Stimulated activated naive CD4-positive, alpha-beta T cell (primary cell): ENCODE results near the gene WFDC1.

Source experiments
- DNase-seq, 6 experiments: peaks; one replicate each; lab custom pipeline; 2025; lab: John Stamatoyannopoulos, UW

WFDC1 gene, protein sequence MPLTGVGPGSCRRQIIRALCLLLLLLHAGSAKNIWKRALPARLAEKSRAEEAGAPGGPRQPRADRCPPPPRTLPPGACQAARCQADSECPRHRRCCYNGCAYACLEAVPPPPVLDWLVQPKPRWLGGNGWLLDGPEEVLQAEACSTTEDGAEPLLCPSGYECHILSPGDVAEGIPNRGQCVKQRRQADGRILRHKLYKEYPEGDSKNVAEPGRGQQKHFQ

GRCh38 chr16:84294531-84295142 is at the start of gene WFDC1:
TSS of gene WFDC1 (plus strand) at chr16:84294878. CDS start at chr16:84294972, 94 bp downstream.
- peak in 1 of 6 experiments; percentile 3 for DNase-seq

DNA sequence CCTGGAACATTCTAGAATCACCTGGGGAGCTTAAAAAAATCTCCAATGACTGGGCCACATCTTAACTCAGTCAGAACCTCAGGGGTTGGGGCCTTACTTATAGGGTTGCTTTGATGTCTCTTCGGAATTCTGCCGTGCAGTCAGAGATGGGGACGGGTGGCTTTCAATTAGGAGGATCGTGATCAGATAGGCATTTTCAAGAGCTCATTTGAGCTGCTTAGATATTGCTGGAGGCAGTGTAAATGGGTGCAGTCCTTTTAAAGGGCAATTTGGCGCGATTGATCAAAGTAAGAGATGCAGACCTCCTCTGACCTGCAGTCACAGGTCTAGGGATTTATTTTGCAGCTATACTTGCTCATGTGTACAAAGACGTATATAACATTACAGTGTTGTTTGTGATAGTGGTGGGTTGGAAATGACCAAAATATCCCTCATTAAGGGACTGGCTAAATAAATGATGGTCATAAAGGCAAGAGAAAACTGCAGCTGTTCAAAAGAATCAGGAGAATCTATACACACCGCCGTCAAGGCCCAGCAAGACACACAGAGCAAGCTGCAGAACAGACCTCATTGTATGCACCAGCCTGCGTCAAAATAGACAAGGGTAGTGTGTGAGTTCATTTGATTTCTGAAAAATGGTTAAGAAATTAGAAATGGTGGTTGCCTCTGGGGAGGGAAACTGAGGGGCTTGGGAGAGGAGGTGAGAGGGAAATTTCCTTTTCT is 48.6 kb upstream of the WFDC1 start:
- DNase-seq: no peak

DNA sequence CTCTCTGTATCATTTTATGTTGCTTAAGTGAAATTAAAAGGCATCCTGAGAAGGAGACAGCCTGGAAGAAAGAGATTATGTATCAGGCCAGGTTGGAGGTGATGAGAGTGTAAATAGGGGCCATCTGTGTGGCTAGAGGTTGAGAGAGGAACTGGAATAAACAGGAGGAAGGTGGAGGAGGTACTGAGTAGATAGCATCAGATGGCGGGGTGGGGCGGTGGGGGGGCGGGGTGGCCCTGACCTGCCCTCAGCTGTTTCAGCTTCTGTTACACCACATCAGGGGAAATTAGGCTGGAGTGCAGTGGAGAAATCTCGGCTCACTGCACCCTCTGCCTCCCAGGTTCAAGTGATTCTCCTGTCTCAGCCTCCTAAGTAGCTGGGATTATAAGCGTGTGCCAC is 48.0 kb upstream of the WFDC1 start:
- no peak for DNase-seq

- no peak for DNase-seq
Measured at GRCh38 chr16:84247331-84247730, 47.3 kb upstream of the WFDC1 start.

- DNase-seq: no peak
Measured at GRCh38 chr16:84247844-84248243, 46.8 kb upstream of the WFDC1 start.

DNA sequence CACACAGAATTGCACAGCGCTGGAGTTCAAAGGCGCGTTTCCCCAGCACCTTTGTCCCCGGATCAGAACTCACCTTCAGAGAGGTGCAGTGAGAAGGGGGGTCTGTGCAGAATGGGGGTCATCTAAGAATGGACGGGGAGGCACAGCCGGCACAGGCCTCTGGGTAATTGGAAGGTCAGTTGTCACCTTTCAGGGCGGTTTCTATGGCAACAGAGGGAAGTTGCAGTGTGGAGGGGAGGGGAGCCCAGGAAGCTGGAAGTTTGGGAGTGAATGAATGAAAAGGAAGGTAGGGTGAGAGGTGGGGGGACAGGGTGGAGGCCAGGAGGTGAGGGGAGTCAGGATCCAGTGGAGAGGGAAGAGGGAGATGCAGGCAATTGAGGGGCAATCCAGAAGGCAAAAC is 42.5 kb upstream of the WFDC1 start:
- no peak for DNase-seq

DNA sequence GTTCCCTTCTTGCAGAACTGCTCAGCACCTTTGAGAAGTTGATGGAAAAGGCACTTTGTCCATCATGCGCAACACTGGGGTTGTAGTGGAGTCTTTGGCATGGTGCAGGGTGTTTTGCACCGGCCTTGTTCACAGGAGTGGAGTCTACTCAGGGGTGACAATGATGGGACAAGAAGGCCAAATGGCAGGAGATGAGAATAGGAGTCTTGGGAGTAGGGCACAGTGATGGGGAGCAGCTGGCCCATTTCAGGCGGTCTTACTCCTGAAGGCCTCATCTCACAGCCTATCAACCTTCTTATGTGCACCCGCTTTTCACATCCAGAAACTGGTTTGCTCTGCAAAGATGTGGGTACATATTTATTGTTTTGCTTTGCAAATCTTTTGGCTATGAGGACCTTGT is 41.5 kb upstream of the WFDC1 start:
- DNase-seq: no peak

DNA sequence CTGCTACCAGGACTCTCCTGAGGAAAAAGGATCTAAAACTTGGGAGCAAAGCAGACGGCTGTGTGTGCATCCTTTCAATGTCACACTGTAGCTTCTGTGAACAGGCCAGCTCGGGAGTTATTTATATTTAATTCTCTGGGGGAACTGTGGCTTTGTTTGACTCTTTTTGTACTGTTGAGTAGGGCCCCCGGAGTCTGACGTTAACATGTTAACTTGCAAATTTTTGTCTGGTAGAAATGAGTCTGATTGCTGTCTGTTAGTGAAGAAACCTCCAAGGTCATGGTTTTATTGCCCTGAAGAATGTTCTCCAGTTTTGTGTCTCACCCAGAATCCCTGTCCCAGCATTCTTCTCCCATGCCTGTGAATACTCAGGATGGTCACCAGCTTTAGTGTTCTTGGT is 40.6 kb upstream of the WFDC1 start:
- DNase-seq: no peak

GRCh38 chr16:84255050-84255810 is 39.4 kb upstream of the WFDC1 start:
- DNase-seq: no peak

DNA sequence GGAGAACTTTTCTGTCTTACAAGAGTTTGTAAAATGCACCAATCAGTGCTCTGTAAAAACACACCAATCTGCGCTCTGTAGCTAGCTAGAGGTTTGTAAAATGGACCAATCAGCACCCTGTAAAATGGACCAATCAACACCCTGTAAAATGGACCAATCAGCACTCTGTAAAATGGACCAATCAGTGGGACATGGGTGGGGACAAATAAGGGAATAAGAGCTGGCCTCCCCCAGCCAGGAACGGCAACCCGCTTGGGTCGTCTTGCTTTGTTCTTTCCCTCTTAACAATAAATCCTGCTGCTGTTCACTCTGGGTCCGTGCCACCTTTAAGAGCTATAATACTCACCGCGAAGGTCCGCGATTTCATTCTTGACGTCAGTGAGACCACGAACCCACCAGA is 36.4 kb upstream of the WFDC1 start:
- DNase-seq: no peak

- DNase-seq: no peak
Measured at GRCh38 chr16:84259691-84260090, 35.0 kb upstream of the WFDC1 start.

GRCh38 chr16:84260766-84261554 is 33.7 kb upstream of the WFDC1 start:
- no peak for DNase-seq

DNA sequence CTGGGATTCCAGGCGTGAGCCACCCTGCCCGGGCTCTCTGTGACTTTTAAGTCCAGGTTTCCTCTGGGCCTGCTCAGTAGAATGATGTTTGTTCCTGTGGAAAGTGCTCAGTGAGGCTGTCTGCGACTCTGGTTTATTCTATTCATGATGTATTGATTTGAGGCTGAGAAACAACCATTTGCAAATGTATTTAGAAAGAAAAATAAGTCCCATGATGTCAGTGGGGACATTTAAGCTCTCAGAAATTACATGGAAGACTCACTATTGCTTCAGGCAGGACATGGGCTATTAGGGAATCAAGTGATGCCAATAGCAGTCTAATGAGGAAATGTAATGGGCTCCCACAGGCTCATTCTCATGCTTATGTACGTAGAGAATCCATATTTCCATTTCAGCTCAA is 32.6 kb upstream of the WFDC1 start:
- no peak for DNase-seq

GRCh38 chr16:84262939-84263338 is 31.7 kb upstream of the WFDC1 start:
- no peak for DNase-seq

GRCh38 chr16:84266451-84266850 is 28.2 kb upstream of the WFDC1 start:
- peak in 1 of 6 experiments; percentile 7 for DNase-seq

DNA sequence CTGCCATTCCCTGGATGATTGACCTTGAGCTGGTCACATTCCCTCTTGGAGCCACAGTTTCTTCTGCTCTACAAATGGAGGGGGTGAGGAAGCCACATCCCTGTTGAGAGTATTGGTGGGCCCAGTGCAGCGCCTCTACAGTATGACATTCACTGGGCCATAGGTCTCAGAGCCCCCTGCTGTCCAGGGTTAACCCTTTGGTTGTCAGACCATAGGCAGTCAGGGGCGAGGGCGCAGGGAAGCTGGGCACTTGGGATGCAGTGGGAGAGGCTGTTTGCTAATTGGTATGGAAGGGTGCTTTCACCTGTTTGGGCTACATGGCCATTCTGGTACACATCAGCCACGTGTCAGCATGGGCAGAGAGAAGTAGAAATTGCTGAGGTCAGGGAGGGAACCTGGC is 27.3 kb upstream of the WFDC1 start:
- DNase-seq: no peak

GRCh38 chr16:84268291-84269040 is 26.2 kb upstream of the WFDC1 start:
- DNase-seq: no peak

GRCh38 chr16:84270071-84270470 is 24.6 kb upstream of the WFDC1 start:
- DNase-seq: no peak

- DNase-seq: no peak
Measured at GRCh38 chr16:84270531-84270930, 24.1 kb upstream of the WFDC1 start.

DNA sequence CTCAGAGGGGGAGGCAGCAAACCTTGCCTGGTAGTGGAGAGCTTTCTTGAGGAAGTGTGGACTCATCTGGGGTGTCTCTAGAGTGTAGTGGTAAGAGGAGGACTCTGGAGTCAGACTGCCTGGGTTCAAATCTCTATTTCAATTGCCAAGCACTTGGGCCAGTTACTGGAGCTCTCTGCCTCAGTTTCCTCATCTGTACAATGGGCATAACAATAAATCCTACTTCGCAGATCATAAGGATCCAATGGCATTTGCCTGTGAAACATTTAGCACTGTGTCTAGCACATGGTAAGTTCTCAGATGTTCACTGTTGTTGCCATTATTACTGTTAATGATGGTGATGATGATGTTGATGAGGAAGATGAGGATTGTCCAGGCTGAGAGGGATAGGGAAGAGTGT is 23.6 kb upstream of the WFDC1 start:
- no peak for DNase-seq

DNA sequence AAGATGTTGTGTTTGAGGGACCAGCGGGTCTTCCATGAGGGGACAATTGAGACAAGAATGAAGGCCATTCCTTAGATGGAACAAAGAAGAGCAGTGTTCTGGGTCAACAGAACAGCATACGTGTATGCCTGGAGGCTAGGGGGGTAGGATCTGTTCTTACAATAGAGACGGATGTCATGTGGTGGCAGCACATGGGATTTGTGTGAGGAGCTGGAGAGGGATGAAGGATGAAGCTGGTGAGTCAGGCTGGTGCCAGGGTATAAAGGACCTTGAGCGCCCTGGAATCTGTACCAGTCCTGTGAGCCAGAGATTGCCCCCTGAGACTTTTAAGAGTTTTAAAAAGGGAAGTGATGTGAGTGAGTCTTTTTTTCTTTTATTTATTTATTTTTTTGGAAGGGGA is 22.8 kb upstream of the WFDC1 start:
- no peak for DNase-seq
